ENCODE results near the gene PKN2.

GRCh38 chr1:88878731-88879130, 194.7 kb downstream of the PKN2 start:
- TF ChIP-seq CTCF (IDR thresholded peaks at IDR 0.05 in 8 of 11, conservative IDR thresholded peaks at IDR 0.05 in 3 of 11) (no peak), POLR2A (IDR thresholded peaks at IDR 0.05) (no peak), POLR2AphosphoS5 (IDR thresholded peaks at IDR 0.05) (no peak)
